ENCODE measurements around the gene KLF7.

The KLF7 gene

GRCh38 chr2:207165121-207166038 lies at the start of gene KLF7:
KLF7 (minus strand) TSS chr2:207165948; CDS start chr2:207165568, 380 bp downstream.
- DNase-seq (ENCODE audit: low read depth in 3 of 3), result no peak

- no peak for DNase-seq (ENCODE audit: low read depth in 3 of 3)
Observed at GRCh38 chr2:207215308-207215707, 49.6 kb upstream of the KLF7 start.

- DNase-seq (ENCODE audit: low read depth in 3 of 3), result no peak
Observed at GRCh38 chr2:207214446-207214845, 48.7 kb upstream of the KLF7 start.

GRCh38 chr2:207206011-207206410 lies 40.3 kb upstream of the KLF7 start:
- no peak for DNase-seq (ENCODE audit: low read depth in 3 of 3)

- no peak for DNase-seq (ENCODE audit: low read depth in 3 of 3)
Observed at GRCh38 chr2:207205173-207205957, 39.6 kb upstream of the KLF7 start.

GRCh38 chr2:207203056-207203455 lies 37.3 kb upstream of the KLF7 start:
- DNase-seq (ENCODE audit: low read depth in 3 of 3), result no peak

- DNase-seq (ENCODE audit: low read depth in 3 of 3), result no peak
Observed at GRCh38 chr2:207202645-207203044, 36.9 kb upstream of the KLF7 start.

- DNase-seq (ENCODE audit: low read depth in 3 of 3), result no peak
Observed at GRCh38 chr2:207201416-207201815, 35.7 kb upstream of the KLF7 start.

- DNase-seq (ENCODE audit: low read depth in 3 of 3), result no peak
Observed at GRCh38 chr2:207200136-207200535, 34.4 kb upstream of the KLF7 start.

- DNase-seq (ENCODE audit: low read depth in 3 of 3), result no peak
Observed at GRCh38 chr2:207194028-207194427, 28.3 kb upstream of the KLF7 start.

- DNase-seq (ENCODE audit: low read depth in 3 of 3), result no peak
Observed at GRCh38 chr2:207188626-207189419, 23.1 kb upstream of the KLF7 start.

- no peak for DNase-seq (ENCODE audit: low read depth in 3 of 3)
Observed at GRCh38 chr2:207185372-207185771, 19.6 kb upstream of the KLF7 start.

GRCh38 chr2:207184768-207185167 lies 19.0 kb upstream of the KLF7 start:
- no peak for DNase-seq (ENCODE audit: low read depth in 3 of 3)

GRCh38 chr2:207184348-207184747 lies 18.6 kb upstream of the KLF7 start:
- DNase-seq (ENCODE audit: low read depth in 3 of 3), result no peak

- DNase-seq (ENCODE audit: low read depth in 3 of 3), result no peak
Observed at GRCh38 chr2:207183506-207183905, 17.8 kb upstream of the KLF7 start.

GRCh38 chr2:207182911-207183310 lies 17.2 kb upstream of the KLF7 start:
- no peak for DNase-seq (ENCODE audit: low read depth in 3 of 3)

GRCh38 chr2:207181526-207182274 lies 16.0 kb upstream of the KLF7 start:
- DNase-seq (ENCODE audit: low read depth in 3 of 3), result no peak

GRCh38 chr2:207180741-207181140 lies 15.0 kb upstream of the KLF7 start:
- DNase-seq (ENCODE audit: low read depth in 3 of 3), result no peak

GRCh38 chr2:207176247-207176646 lies 10.5 kb upstream of the KLF7 start:
- no peak for DNase-seq (ENCODE audit: low read depth in 3 of 3)

GRCh38 chr2:207173641-207174040 lies 7.9 kb upstream of the KLF7 start:
- no peak for DNase-seq (ENCODE audit: low read depth in 3 of 3)
